HG03175 (cell line): Measurements from ENCODE around the gene RELA.
"Not testable (repeated sequence)": the region's sequence is repeated elsewhere in the genome, so short reads cannot be mapped to it uniquely, and the experiment has no call there.

ENCODE experiments used
- ATAC-seq: cut with Tn5 transposase; IDR thresholded peaks from one replicate; pipeline ENCODE4 v1.9.1; 2021; ENCODE audit warnings: mild to moderate bottlenecking, moderate library complexity; ENCODE audit not compliant: unreplicated experiment

The RELA gene

DNA sequence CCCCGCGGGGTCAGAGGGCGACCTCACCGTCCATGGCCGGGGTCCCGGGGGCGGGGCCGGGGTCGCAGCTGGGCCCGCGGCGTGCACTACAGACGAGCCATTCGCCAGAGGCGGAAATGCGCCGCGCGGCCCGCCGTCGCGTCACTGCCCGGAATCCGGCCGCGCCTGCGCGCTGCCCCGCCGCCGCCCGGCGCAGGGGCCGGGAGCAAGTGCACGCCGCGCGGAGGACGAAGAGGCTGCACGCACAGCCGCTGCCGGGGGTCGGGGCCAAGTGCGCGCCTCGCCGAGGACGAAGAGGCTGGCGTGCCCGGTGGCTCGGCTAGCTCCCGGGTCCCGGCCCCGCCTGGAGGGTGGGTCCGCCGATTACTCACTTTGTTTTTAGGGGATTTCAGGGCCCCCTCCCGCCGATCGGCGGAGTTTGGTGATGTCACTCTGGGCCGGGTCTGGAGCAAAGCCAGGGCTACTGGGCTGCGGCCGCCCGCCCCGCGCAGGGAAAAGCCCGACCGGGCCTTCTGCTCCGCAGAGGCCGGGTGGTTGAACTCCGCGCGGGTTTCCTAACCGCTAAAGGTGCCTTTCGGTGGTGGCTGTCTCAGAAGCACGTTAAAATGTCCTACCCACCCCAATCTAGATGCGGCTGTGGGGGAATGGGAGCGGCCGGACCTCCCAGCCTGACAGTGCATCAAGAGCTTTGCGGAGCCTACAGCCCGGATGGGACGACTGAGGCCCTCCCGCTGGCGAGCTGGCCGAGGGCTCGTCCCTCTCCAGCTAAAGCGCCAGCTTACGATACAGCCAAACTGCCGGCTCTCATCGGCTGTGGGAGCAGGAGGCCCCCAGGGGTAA is at the start of gene RELA:
Gene RELA (minus strand): TSS at position 118 of the 840 bp plus-strand sequence. CDS start 84 bp downstream, at position 34.
- peak; percentile 84 for ATAC-seq

DNA sequence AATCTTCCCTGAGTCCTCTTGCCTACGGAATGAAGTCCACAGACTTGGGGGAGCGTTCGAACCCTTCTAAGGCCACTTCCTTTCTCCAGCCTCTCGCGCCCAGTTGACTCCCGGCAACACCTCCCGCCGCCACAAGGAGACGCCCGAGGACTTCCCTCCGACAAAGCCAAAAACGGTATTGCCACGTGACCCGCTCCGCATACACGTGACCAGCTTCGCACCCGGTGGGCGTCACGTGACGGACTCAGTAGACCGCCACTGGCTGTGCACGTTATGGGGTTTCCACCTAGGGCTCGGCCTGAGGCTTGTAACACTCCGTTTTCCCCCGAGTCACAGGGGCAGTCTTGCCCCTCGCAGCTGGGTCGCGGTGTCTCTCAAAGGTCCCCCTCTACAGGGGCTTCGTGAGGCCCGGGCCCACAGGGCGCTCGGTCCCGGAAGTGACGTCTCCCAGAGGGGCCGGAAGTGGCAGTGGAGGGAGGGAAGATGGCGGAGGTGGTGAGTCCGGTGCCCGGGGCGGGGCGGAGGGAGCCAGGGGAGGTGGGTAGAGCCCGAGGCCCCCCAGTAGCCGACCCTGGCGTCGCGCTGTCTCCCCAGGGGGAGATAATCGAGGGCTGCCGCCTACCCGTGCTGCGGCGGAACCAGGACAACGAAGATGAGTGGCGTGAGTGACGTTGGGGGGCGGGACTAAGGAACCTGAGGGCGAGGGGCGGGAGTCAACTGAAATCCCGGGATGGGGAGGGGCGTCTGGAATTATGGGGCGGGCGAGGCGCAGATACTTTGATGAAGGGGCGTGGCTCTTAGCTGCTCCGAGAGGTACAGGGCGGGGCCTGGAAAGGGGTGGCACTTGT is 49.3 kb upstream of the RELA start, which contains the start of gene KAT5:
Gene KAT5 (plus strand): TSS at position 468 of the 848 bp plus-strand sequence. CDS start 16 bp downstream, at position 484.
- peak; percentile 79 for ATAC-seq

DNA sequence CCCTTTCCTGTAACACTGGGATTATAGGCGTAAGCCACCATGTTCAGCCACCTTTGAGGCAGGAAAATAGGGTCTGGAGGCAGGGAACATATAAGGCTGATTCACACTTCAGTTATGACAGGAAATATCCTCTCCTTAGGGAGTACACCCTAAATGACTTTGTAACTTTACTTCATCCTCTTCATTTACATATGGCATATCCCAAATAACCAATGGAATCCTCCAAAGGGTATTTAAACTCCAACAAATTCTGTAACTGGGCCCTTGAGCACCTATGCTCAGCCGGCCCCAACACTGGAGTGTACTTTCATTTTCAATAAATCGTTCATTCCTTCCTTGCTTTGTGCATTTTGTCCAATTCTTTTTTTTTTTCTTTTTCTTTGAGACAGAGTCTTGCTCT is 47.7 kb upstream of the RELA start:
- no peak for ATAC-seq

- ATAC-seq, result no peak
Measured at GRCh38 chr11:65709661-65710060, 46.9 kb upstream of the RELA start.

DNA sequence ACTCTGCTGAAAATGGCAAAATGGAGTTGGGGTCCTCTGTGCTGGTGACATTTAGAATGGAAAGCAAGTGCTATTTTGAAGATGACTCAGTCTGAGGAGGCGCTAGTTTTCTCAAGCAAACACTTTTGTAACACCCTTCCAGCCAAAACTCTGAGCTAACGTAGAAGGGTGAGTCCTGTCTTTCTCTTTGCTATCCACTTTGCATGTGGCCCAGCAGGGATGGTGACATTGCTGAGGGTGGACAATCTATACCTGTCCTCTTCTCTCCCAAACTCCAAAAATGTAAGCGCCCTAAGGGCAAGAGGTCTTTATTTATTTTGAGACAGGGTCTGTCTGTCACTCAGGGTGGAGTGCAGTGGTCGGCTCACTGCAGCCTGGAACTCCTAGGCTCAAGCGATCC is 45.7 kb upstream of the RELA start:
- no peak for ATAC-seq

GRCh38 chr11:65707002-65707401 is 44.3 kb upstream of the RELA start:
- not testable (repeated sequence) for ATAC-seq

DNA sequence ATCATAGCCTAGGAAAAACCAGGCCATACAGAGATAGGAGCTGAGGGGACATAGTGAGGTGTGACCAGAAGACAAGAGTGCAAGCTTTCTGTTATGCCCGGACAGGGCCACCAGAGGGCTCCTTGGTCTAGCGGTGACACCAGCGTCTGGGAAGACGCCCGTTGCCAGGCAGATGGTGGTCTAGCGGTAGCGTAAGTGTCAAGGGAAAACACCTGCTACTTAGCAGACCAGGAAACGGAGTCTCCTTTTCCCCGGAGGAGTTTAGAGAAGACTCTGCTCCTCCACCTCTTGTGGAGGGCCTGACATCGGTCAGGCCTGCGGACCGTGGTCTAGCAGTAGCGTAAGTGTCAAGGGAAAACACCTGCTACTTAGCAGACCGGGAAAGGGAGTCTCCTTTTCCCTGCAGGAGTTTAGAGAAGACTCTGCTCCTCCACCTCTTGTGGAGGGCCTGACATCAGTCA is 43.6 kb upstream of the RELA start:
- ATAC-seq, result not testable (repeated sequence)

- no peak for ATAC-seq
Measured at GRCh38 chr11:65703846-65704245, 41.1 kb upstream of the RELA start.

GRCh38 chr11:65701686-65702085 is 39.0 kb upstream of the RELA start:
- no peak for ATAC-seq

GRCh38 chr11:65700399-65700798 is 37.7 kb upstream of the RELA start:
- no peak for ATAC-seq

GRCh38 chr11:65699306-65699705 is 36.6 kb upstream of the RELA start:
- ATAC-seq, result no peak

DNA sequence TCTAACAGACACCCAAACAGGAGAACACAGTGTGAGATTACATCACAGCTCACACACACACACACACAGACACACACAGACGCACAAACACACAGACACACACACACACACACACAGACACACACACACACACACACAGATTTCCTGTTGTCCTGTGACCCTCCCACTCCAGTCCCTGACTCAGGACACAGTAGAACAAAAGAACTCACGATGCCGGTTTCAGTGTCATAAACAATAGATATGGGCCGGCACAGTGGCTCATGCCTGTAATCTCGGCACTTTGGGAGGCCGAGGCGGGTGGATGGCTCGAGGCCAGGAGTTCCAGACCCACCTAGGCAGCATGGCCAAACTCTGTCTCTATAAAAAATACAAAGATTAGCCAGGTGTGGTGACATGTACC is 35.5 kb upstream of the RELA start:
- ATAC-seq, result no peak

- ATAC-seq, result no peak
Measured at GRCh38 chr11:65696802-65697552, 34.3 kb upstream of the RELA start.

DNA sequence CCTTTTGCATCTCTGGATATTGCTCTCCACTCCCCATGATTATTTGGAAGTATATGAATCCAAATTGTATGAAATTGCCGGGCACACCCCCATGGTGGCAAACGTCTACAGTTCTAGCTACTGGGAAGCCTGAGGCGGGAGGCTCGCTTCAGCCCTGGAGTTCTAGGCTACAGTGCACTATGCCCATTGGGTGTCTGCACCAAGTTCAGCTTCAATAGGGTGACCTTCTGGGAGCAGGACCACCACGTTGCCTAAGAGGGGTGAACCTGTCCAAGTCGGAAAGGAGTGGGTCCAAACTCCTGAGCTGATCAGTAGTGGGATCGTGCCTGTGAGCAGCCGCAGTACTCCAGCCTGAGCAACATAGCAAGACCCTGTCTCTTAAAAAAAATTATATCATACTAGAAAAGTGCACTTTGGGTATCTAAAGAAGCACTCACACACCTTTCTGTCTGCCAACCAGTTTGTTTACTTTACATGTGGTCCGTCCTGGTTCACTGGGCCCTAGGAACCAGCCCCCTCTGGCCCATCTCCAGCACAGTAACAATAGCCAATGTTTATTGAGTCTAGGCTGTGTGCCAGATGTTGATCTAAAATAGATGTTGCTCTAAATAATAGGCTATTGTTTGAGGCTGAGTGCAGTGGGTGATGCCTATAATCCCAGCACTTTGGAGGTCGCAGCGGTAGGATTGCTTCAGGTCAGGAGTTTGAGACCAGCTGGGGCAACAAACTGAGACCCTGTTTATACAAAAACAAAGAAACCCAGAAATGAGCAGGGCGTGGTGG is 32.9 kb upstream of the RELA start:
- ATAC-seq, result no peak

- ATAC-seq, result no peak
Measured at GRCh38 chr11:65692367-65692766, 29.7 kb upstream of the RELA start.

DNA sequence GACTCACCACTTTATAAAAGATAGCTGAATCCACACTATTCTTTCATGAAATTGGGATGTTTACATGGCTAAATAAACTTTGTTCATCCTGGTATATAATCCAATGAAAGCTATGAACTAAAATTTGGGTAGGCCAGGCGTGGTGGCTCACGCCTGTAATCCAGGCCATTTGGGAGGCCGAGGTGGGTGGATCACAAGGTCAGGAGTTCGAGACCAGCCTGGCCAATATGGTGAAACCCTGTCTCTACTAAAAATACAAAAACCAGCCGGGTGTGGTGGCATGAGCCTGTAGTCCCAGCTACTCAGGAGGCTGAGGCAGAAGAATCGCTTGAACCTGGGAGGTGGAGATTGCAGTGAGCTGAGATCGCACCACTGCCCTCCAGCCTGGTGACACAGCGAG is 29.1 kb upstream of the RELA start:
- not testable (repeated sequence) for ATAC-seq

DNA sequence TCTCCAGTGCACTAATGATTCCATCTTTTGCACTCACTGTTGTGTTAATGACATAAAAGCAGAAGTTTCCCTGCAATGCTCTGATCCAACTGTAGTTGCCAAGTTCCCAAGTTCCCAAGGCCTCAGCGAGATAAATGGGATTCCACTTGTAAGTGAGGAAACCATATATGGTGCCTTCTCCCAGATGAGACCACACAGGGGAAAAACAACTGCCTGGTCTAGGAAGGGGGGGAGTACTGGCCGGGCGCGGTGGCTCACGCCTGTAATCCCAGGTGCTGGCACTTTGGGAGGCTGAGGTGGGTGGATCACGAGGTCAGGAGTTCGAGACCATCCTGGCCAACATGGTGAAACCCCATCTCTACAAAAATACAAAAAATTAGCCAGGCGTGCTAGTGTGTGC is 23.3 kb upstream of the RELA start:
- ATAC-seq, result no peak

- not testable (repeated sequence) for ATAC-seq
Measured at GRCh38 chr11:65683480-65683879, 20.8 kb upstream of the RELA start.

DNA sequence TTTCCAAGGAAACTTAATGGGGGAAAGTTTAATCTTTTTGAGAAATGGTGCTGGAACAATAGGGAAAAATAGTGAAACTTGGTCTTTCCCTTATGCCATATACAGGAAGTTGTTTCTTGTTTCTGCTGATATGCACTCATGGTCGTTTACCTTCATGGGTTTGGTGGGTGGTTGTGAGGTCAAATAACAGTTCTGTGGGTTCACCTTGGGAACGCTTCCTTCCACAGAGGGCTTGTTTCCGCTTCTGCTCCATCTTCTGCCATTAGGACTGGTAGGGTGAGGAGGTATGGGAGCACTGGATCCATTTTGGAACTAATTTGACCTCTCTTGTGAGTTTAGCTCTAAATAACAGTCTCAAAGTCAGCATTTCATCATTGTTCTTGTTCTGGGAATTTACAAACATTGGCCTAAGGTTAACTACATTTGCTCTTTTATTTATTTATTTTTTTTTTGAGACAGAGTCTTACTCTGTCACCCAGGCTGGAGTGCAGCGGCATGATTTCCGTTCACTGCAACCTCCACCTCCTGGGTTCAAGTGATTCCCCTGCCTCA is 17.6 kb upstream of the RELA start:
- no peak for ATAC-seq

DNA sequence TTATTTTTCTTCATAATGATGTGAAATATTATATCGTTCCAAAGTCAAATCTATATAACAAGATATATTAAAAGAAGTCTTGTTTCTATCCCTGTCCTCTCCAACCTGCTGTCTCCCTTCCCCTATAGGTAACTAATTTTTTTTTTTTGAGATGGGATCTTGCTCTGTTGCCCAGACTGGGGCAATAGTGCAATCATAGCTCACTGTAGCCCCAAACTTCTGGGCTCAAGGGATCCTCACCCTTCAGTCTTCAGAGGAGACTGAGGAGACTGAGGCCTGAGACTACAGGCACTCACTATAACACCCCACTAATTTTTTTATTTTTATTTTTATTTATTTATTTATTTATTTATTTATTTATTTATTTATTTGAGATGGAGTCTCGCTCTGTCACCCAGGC is 10.3 kb upstream of the RELA start:
- no peak for ATAC-seq
